ENCODE results near the gene TAPBP.
"Not testable (repeated sequence)": the region's sequence is repeated elsewhere in the genome, so short reads cannot be mapped to it uniquely, and the experiment has no call there.

DNA sequence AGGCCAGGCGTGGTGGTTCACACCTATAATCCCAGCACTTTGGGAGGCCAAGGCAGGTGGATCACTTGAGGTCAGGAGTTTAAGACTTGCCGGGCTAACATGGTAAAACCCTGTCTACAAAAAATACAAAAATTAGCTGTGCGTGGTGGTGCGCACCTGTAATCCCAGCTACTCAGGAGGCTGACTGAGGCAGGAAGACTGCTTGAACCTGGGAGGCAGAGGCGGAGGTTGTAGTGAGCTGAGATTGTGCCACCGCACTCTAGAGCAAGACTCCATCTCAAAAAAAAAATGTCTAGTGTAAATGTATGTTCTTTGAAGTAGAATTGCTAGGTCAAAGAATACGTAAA is 29.7 kb upstream of the TAPBP start:
- TF ChIP-seq EZH2 (IDR thresholded peaks at IDR 0.05; ENCODE audit: low read depth, low read length, severe bottlenecking) = not testable (repeated sequence)
- TF ChIP-seq, protein P1, sequence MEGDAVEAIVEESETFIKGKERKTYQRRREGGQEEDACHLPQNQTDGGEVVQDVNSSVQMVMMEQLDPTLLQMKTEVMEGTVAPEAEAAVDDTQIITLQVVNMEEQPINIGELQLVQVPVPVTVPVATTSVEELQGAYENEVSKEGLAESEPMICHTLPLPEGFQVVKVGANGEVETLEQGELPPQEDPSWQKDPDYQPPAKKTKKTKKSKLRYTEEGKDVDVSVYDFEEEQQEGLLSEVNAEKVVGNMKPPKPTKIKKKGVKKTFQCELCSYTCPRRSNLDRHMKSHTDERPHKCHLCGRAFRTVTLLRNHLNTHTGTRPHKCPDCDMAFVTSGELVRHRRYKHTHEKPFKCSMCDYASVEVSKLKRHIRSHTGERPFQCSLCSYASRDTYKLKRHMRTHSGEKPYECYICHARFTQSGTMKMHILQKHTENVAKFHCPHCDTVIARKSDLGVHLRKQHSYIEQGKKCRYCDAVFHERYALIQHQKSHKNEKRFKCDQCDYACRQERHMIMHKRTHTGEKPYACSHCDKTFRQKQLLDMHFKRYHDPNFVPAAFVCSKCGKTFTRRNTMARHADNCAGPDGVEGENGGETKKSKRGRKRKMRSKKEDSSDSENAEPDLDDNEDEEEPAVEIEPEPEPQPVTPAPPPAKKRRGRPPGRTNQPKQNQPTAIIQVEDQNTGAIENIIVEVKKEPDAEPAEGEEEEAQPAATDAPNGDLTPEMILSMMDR (IDR thresholded peaks at IDR 0.05; ENCODE audit: control extremely low read depth in 1 of 3, insufficient read depth in 1 of 3, low read depth in 1 of 3, low read length in 3 of 3) = not testable (repeated sequence)

All from H1 (cell line).